Measurements from ENCODE around the gene FAM187B.

Gene FAM187B

DNA sequence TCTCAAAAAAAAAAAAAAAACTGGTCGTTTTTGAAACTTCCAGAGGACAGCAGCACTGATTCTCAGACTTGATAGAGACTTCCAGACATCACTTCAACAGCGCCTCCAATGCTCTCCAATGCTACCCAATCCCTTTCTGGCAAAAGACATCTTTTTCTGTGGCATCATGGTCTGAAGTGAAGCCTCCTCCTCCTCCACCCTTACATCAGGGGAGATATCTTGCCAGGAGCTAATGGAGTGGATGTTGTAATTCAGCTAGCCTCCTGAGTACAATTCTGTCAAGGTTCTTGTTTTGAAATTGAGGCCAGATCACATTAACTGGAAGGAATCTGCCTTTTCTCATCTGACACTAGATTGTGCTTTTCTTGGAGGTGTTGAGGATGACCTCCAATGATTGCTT, 49.8 kb downstream of the FAM187B start:
- DNase-seq (ENCODE audit: low spot score) = no peak

DNA sequence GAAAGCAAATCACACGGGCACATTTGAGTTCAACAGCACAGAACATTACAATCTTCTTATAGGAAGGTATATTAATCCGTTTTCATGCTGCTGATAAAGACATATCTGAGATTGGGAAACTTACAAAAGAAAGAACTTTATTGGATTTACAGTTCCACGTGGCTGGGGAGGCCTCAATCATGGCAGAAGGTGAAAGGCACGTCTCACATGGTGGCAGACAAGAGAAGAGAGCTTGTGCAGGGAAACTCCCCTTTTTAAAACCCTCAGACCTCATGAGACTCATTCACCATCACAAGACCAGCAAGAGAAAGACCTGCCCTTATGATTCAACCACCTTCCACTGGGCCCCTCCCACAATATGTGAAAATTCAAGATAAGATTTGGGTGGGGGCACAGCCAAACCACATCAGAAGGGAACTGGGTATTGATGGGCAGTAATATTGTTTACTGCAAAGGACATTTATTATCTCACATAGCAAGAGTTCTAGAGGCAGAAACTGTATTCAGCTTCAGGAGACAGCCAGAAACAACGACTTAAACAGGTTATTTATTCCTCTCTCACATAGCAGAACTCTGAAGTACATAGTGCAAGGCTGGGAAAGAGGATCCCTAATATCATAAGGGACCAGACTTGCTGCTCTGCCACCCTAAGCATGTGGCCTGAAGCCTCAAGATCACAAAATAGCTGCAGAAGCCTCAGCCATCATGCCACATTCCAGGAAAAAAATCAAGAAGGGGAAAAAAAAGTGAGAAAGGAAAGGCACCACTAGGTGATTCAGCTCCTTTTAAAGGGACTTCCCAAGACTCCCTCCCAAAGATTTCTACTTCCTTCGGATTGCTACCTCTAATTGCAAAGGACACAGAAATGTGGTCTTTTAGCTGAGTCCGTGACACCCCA, 50.9 kb downstream of the FAM187B start:
- no peak for DNase-seq (ENCODE audit: low spot score)

DNA sequence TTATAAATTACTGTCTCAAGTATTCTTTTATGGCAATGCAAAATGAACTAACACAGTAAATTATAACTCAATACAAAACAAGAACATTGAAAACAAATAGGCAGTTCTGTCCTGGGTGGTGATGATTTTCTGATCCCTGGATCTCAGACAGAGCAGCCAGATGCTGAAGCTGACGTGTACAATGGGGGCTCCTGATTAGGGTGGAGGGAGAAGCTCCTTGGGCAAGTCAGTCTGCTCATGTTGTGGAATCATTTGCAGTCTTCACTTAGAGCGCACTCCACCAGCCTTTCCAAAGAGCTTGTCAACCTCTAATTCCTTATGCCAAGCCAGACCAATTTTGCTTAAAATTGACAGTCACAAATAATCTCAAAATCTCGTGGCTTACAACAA, 52.4 kb downstream of the FAM187B start:
- DNase-seq (ENCODE audit: low spot score) = no peak

All from AG08396 (cell line).